GM12873 (cell line): Measurements from ENCODE around the gene BBS10.
A peak's percentile ranks its signal among the peaks of the same experiment; 100 is the strongest.

Experiments used
- TF ChIP-seq, protein P1 (sequence below): IDR thresholded peaks from 2 replicates; pipeline ENCODE4 v1.5.1; 2012; ENCODE audit warnings: low read depth, mild to moderate bottlenecking, moderate library complexity, low read length, control low read depth; ENCODE audit not compliant: insufficient read depth; ENCODE audit errors: missing control alignments

Gene BBS10

DNA sequence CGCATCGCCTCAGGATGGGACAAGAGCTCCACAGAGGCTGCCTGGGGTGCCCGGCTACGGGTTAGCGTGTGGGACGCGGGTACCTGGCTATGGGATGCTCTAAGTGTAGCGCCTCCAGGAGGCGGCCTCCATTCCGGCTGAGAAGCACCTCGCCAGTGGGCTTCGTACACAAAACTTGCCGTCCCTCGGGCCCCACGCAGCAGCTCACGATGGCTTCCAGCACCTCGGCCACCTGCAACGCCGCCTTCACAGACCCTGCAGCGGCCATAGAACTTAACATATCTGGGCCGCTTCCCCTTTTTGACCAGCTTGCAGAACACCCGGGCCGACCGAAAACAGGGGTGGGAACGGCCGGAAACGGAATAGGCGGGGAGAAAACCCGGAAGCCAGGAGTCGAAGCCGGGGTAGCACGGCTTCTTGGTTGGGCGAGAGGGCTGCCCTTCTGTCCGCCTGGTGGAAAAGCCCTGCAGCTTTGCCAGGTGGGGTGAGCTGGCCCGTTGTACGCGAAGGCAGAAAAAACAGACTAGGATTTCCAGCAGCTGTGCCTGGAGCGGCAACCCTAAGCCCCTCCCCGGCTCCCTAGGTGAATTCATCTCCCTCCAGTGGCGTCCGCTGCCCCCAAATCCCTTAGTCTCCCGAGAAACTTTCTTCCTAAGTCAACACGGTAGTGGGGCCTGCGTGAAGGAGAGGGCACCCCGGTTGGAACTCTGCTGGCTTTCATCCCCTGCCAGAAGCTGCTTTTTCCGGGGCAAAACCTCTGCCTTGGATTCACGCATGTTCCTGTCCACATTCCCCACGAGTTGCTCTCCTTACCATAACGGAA is at the start of gene BBS10:
Gene BBS10 (minus strand): TSS at position 337 of the 823 bp plus-strand sequence. CDS start 57 bp downstream, at position 280.
- TF ChIP-seq, protein P1, sequence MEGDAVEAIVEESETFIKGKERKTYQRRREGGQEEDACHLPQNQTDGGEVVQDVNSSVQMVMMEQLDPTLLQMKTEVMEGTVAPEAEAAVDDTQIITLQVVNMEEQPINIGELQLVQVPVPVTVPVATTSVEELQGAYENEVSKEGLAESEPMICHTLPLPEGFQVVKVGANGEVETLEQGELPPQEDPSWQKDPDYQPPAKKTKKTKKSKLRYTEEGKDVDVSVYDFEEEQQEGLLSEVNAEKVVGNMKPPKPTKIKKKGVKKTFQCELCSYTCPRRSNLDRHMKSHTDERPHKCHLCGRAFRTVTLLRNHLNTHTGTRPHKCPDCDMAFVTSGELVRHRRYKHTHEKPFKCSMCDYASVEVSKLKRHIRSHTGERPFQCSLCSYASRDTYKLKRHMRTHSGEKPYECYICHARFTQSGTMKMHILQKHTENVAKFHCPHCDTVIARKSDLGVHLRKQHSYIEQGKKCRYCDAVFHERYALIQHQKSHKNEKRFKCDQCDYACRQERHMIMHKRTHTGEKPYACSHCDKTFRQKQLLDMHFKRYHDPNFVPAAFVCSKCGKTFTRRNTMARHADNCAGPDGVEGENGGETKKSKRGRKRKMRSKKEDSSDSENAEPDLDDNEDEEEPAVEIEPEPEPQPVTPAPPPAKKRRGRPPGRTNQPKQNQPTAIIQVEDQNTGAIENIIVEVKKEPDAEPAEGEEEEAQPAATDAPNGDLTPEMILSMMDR = peak; percentile 41

DNA sequence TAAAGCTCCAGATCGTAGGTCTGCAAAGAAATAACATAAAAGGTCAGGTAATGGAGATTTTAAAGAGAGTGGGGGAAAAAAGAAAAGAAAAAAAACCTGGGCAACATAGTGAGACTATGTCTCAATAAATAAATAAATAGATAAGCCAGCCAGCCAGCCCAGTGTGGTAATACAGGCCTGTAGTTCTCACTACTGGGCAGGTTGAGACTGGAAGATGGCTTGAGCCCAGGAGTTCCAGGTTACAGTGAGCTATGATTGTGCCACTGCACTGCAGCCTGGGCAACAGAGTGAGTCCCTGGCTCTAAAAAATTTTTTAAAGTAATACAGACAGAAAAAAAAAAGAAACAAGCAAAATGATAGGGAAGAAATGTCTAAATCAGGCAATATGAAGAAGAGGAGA is 43.2 kb upstream of the BBS10 start:
- TF ChIP-seq, protein P1 = no peak

DNA sequence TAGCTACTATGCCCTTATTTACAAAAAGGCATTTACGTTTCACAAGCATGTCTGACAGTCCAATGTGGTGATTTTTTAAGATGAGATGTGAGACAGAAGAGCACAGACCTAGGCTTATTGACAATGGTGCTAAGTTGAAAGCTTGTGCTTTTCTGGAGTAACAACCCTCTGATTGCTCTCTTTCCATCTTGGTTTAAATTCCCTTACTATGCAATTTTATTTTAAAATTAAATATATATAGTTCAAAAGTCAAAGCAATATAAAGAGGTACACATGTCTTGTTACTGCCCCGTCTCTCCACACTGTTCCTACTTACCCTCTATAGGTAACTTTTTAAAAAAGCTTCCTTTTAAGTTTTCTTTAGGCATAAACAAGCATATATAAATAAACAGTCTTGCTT is 39.4 kb upstream of the BBS10 start:
- TF ChIP-seq, protein P1 = no peak

DNA sequence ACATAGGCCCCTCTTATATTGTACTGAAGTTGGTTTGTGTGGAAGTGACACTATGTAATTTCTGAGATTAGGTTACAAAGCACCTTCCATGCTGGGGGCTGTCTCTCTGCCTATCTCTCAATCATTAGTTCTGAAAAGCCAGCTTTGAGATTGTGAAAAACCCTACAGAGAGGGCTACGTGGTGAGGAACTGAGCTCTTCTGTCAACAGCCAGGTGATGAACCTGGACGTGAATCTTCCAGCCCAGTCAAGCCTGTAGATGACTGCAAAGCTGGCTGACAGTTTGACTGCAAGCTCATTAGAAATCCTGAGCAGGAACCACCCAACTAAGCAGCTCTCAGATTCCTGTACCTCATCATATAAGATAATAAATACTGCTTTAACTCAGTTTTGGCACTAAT is 36.3 kb upstream of the BBS10 start:
- TF ChIP-seq, protein P1 = no peak

DNA sequence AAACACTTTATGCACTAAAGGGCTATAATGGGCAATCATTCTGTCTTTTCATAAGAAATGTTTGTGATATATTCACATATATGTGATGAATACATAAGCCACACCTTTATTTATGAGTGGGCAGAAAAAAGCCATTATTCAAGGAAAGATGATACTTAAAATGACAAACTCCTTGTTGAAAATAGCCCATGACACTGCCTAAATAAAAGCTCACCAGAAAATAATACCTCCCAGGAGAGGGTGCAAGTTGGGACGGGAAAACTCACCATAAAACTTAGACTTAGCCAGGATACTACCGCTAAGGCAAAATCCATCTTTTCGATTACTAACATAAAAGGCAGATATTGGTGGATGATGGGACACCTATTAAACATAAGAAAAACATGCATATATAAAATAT is 35.8 kb upstream of the BBS10 start:
- TF ChIP-seq, protein P1 = no peak

DNA sequence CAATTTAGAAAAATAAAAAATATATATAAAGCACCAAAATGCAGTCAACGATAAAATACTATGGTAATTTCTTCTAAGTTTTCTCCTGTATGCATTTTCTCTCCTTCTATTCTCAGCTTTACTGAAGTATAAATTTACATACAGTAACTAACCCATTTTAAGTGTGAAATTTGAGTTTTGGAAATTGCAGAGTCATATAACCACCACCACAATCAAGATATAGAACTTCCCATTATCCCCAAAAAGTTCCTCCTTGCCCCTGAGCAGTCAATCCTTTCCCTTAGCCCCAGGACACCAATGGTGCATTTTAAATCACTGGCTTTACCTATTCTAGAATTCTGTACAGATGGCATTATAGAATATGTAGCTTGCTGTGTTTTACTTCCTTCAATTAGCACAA is 31.0 kb upstream of the BBS10 start:
- TF ChIP-seq, protein P1 = no peak

DNA sequence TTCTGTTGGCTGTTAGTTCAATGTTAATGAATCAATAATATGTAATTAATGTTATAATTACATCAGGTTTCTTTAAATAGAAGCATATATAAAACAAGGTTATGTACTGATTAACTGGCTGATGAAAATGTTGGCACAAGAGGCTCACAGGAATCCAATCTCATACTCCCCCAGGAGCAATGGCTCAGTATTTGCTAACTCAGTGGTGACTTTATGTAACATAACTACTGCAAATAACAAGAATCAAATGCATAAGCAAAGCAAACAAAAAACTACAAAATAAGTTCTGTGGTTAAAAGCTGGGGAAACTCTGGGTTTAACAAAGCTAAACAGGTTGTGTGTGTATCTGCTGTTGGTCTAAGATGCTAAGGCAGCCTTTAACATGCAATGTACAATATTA is 27.7 kb upstream of the BBS10 start:
- TF ChIP-seq, protein P1 = no peak
